GM19455 (cell line): Measurements from ENCODE around the gene ADAMTS4.

Source experiments
- ATAC-seq: cut with Tn5 transposase; IDR thresholded peaks from one replicate; pipeline ENCODE4 v1.9.1; 2021; ENCODE audit not compliant: unreplicated experiment

Gene ADAMTS4

DNA sequence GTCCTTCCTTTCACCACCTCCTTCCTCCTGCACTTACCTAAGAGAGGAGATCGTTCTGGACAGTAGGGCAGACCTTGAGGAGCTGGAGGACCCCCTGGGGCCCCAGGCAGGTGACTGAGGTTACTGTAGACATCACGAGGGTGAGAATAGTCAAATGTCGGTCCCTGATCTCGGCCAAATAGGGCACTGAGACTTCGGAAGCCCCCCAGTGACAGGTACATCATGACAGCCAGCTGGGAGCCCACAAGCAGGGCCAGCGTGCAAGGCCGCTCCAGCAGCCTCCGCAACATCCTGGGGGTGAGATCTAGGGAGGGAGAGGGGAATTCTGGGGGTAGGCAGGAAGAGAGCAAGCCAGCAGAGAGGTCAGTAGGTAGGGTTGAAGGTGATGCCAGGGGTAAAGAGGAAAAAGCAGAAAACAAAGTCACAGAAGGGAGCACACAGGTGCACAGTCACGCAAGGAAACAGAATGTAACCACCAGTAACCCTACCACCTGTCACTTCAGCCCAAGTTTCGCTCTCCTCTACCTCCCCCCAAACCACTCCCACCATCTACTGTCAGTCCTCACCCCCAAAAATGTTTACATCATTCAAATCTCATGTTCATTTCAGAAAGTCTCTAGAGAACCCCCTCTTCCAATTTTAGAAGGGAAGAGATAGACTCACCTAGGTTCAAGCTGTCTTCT, 22.9 kb downstream of the ADAMTS4 start:
- ATAC-seq = no peak

DNA sequence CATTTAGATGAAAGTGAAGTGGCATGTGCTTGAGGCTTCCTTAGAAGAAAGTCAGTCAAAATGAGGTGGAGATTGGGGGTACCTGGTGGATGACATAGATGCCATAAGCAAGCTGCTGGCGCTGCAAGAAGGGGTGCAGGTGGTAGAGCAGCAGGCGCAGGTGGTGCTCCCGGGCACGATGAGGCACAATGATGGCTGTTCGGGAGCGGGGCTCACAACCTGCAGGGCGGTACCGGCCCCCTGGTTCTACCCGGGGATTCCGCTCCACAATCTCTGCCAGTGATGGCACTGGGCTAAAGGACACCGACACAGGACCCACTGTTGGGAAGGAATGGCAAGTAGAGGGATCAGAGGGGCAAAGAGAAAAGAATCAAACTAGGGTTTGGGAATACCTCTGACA, 23.9 kb downstream of the ADAMTS4 start:
- ATAC-seq = no peak

DNA sequence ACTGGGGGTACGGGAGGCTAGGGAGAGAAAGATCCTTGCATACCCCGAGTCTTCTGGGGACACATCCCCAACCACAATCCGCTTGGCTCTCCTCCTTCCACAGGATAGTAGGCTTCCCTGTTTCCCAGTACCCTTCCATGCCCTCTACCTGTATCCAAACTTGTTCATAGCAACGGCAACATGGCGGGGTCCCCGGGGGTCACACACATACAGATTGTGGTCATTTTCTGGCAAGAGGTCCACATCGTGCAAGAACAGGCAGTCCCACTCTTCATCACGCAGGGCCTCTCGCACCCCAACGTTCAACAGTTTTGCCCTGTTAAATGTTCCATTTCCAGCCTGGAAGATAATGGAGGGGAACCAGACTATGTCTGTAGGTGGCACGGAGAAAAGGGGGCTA, 25.1 kb downstream of the ADAMTS4 start:
- ATAC-seq = no peak

DNA sequence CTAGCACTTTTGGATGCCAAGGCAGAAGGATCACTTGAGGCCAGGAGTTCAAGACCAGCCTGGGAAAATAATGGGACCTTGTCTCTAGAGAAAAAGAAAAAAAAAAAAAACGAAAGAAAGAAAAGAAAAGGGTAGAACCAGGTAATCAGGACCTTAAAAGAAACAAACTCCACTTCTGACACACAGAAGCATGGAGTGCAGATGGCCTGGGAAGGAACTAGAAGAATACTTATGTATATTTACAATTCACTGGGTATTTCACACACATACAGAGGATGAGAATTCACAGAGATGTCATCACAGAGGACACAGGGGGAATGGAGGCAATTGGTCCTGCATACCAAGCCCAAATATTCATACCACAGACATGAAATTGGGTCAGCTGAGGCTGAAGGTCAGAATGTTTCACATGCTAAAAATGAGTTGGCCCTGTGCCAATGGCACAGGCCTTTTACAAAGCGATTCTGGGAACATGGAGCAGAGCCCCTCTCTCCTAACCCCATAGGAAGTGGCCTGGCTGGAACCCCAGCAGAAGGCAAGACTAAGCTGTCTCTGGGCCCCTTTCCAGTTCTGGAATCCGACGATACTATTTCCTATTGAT, 26.0 kb downstream of the ADAMTS4 start:
- ATAC-seq = no peak

DNA sequence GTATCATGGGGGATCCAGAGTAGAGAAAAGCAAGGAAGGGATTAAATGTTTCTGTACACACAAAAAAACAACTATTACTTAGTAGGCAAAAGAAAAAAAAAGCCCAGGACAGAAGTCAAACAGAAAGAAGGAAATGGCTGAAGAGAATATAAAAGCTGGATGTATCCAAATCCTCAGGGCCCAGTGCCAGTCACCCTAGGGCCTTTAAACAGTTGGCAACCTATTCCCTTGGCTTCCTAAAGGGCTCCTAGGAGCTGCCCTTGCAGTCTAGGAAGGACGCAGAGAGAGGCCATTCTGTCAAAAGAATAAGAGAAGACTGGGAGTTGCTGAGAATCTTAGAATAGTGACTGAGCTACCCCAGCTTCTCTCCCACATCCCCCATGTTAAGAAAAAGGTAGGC, 26.5 kb downstream of the ADAMTS4 start:
- ATAC-seq = no peak

- ATAC-seq = no peak
These were observed 27.2 kb downstream of the ADAMTS4 start for GRCh38 chr1:161171696-161172095.

GRCh38 chr1:161171191-161171590, 27.7 kb downstream of the ADAMTS4 start:
- ATAC-seq = no peak

GRCh38 chr1:161168906-161169305, 29.9 kb downstream of the ADAMTS4 start:
- ATAC-seq = no peak

DNA sequence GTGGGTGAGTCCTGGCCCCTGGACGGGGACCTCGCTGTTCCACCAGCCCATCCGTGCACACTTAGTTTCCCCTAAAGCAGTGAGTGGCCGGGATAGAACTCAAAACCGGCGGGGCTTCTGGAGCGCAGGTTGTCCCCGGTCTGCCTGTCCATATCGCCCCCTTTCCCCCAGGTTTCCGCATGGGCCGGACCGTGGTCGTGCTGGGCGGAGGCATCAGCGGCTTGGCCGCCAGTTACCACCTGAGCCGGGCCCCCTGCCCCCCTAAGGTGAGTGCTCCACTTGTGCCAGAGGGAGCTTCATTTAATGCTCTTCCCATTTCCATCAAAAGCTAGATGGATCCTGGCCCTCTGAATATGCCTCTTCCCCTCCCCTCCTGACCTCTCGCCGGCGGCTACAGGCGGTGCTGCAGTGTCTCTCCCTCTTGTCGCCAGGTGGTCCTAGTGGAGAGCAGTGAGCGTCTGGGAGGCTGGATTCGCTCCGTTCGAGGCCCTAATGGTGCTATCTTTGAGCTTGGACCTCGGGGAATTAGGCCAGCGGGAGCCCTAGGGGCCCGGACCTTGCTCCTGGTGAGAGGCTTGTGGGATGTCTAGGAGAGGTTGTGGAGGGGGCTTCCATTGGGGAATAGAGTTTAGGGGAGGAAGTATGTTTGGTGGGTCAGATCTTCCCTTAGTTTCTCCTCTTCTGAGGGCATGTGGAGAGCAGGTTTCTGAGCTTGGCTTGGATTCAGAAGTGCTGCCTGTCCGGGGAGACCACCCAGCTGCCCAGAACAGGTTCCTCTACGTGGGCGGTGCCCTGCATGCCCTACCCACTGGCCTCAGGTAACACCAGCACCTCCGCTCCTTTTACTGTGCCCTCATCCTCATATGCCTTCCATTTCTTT, 31.9 kb downstream of the ADAMTS4 start:
- ATAC-seq = no peak

DNA sequence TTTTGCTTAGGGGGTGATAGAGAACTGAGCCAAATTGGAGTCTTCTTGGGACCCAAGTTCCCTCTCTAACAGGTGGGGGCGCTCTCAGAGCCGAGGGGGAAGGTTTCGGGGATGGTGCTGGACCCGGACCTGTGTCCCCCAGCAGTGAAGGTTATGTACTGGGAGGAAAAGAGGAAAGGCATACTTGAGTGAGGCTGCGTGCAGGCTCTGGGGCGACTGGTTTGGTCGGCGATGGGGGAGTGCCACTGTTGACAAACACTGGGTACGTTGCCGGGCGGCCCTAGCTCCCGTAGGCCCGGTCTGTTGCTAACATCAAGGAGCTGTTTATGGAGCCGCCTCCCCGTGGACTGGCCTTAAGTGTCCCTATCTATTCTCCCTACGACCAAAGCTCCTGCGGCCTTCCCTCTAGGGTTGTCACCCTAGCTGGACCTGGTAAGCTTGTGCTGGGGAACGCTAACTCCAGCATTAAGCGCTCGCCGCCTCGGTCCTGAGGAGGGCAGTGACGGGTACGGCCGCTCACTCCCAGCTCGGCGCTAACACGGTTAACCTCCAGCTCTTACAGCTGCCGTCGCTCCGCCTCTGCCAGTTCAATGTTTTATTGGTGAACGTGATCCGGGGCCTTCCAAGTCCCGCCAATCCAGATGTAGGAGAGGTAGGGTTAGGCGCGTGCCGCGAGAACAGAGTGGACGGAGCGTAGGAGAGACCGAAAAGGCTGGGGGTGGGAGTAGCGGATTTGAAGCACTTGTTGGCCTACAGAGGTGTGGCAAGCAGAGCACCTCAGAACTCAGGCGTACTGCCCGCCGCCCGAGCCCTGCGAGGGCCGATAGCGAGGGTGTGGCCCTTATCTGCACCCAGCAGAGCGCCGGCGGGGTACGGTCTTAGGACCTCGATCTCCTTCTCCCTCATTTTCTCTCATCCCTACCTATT, 32.8 kb downstream of the ADAMTS4 start, which contains the start of gene PPOX:
Gene PPOX, plus strand, starts transcription at position 685 of the 927 bp plus-strand sequence. CDS start 422 bp downstream, outside the sequence.
- ATAC-seq = peak; percentile 91

DNA sequence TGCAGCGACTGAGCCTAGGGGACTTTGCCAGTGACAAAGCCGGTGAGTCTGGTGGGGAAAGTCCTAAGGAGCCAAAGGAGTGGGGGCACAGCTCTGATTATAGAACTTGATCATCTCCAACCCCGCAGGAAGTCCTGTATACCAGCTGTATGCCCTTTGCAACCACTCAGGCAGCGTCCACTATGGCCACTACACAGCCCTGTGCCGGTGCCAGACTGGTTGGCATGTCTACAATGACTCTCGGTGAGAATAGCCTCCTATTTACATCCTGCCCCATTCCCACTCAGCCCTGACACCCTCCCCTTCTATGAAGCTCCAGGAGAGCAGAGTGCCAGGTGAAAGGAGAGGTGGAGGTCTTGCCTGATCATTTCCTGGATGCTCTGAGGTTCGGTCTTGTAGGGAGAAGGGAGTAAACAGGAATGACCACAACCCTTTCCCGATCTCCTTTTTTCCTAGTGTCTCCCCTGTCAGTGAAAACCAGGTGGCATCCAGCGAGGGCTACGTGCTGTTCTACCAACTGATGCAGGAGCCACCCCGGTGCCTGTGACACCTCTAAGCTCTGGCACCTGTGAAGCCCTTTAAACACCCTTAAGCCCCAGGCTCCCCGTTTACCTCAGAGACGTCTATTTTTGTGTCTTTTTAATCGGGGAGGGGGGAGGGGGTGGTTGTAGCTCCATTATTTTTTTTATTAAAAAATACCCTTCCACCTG, 33.8 kb downstream of the ADAMTS4 start:
- ATAC-seq = no peak

GRCh38 chr1:161163793-161164192, 35.1 kb downstream of the ADAMTS4 start:
- no peak for ATAC-seq

- no peak for ATAC-seq
These were observed 36.0 kb downstream of the ADAMTS4 start for GRCh38 chr1:161162806-161163205.

GRCh38 chr1:161162052-161162451, 36.8 kb downstream of the ADAMTS4 start:
- no peak for ATAC-seq

GRCh38 chr1:161161652-161162051, 37.2 kb downstream of the ADAMTS4 start:
- ATAC-seq = no peak

GRCh38 chr1:161160671-161161145, 38.1 kb downstream of the ADAMTS4 start:
- ATAC-seq = no peak

DNA sequence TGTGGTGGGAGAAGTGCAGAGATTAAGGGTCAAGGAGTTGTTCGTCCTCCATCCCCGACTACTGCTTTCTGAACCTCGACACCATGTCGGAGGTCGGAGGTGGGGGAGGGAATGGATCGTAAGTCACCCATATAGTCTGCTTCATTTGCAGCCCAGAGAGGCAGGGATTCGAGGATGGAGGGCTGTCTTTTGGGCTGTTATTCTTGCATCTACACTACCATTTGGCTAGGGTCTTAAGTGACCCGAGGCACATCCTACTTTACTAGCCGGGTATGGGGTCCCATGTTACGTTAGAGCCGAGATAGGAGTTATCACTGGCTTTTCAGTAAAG, 39.0 kb downstream of the ADAMTS4 start:
- ATAC-seq = no peak

DNA sequence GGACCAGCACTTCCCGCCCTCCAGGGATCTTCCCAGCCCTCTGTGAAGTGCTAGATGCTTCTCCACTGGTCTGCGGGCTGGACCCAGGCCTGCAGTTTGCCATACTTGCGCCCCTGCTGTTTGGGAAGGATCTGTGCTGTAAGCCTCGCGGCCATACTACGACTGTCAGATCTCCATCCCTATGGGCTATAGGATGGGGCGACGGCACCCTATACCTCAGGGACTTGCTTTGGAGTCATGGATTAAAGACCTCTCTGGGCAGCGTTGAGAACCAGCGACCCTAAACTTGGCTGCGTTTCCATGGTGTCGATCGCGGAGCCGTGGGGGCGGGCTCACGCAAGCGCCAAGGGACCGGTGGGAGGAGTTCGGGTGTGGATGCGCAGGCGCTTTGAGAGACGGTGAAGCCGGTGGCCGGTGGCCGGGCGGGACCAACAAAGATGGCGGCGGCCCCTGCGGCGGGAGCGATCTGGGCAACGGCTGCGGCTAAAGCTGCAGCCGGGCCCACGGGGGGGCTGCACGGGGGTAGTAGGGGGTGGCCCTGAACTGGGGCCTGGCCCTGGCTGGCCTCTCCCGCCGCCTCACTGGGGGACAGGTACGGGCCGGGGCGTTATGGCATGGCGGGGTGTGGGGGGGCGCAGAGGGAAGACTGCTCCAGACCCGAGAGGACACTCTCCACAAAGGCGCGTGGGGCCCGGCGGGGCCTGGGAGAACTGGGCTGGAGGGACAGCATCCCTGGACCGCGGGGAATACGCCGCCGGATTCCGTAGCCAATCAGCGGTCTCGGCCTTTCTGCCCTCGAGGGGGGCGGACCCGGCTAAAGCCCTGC, 39.6 kb downstream of the ADAMTS4 start, which contains the start of gene USP21:
Gene USP21, plus strand, starts transcription at position 414 of the 826 bp plus-strand sequence. CDS start 1,141 bp downstream, outside the sequence.
- peak; percentile 78 for ATAC-seq
